ENCODE data around the gene CD72. TPM values are rescaled to one million over a fixed set of nuclear protein-coding genes. Genes with fewer than 3 reads are reported as not detected.
"Not testable (repeated sequence)": the region's sequence is repeated elsewhere in the genome, so short reads cannot be mapped to it uniquely, and the experiment has no call there.

Gene CD72
- total RNA-seq, 1 experiment from 2014 or later = not detected

GRCh38 chr9:35618854-35619799, 914 bp upstream of the CD72 start:
- DNase-seq (ENCODE audit: low spot score) = no peak

- no peak for DNase-seq (ENCODE audit: low spot score)
Measured at GRCh38 chr9:35617548-35617947, 665 bp downstream of the CD72 start.

- DNase-seq (ENCODE audit: low spot score) = no peak
Measured at GRCh38 chr9:35616681-35617459, 1.3 kb downstream of the CD72 start.

- DNase-seq (ENCODE audit: low spot score) = no peak
Measured at GRCh38 chr9:35615981-35616680, 2.1 kb downstream of the CD72 start.

- DNase-seq (ENCODE audit: low spot score) = no peak
Measured at GRCh38 chr9:35612843-35613242, 5.4 kb downstream of the CD72 start.

- not testable (repeated sequence) for DNase-seq (ENCODE audit: low spot score)
Measured at GRCh38 chr9:35612066-35612465, 6.1 kb downstream of the CD72 start.

GRCh38 chr9:35611230-35611797, 6.9 kb downstream of the CD72 start:
- peak; percentile 24 for DNase-seq (ENCODE audit: low spot score)

- no peak for DNase-seq (ENCODE audit: low spot score)
Measured at GRCh38 chr9:35609820-35610163, 8.4 kb downstream of the CD72 start.

- no peak for DNase-seq (ENCODE audit: low spot score)
Measured at GRCh38 chr9:35609001-35609819, 9.0 kb downstream of the CD72 start.

GRCh38 chr9:35608221-35608620, 10.0 kb downstream of the CD72 start:
- no peak for DNase-seq (ENCODE audit: low spot score)

GRCh38 chr9:35606726-35607125, 11.5 kb downstream of the CD72 start:
- no peak for DNase-seq (ENCODE audit: low spot score)

- no peak for DNase-seq (ENCODE audit: low spot score)
Measured at GRCh38 chr9:35606138-35606504, 12.1 kb downstream of the CD72 start.

GRCh38 chr9:35605351-35606137, 12.7 kb downstream of the CD72 start:
- peak; percentile 16 for DNase-seq (ENCODE audit: low spot score)

GRCh38 chr9:35604578-35605350, 13.4 kb downstream of the CD72 start, which contains the start of gene TESK1:
Gene TESK1 (plus strand): TSS chr9:35605262. CDS start chr9:35605620, 358 bp downstream.
- DNase-seq (ENCODE audit: low spot score) = peak; percentile 81

GRCh38 chr9:35603986-35604577, 14.1 kb downstream of the CD72 start:
- peak; percentile 99 for DNase-seq (ENCODE audit: low spot score)

- no peak for DNase-seq (ENCODE audit: low spot score)
Measured at GRCh38 chr9:35603506-35603985, 14.7 kb downstream of the CD72 start.

- DNase-seq (ENCODE audit: low spot score) = no peak
Measured at GRCh38 chr9:35599763-35600604, 18.2 kb downstream of the CD72 start.

All from HT-29 (cell line).